Measurements from ENCODE around the gene DBP. TPM values are rescaled to one million over a fixed set of nuclear protein-coding genes. Genes with fewer than 3 reads are reported as not detected.
"Not testable (repeated sequence)": the region's sequence is repeated elsewhere in the genome, so short reads cannot be mapped to it uniquely, and the experiment has no call there.

The DBP gene
- total RNA-seq, 3 donors from 2014 or later: 6.7 to 12.3 (median 11.2) TPM

DNA sequence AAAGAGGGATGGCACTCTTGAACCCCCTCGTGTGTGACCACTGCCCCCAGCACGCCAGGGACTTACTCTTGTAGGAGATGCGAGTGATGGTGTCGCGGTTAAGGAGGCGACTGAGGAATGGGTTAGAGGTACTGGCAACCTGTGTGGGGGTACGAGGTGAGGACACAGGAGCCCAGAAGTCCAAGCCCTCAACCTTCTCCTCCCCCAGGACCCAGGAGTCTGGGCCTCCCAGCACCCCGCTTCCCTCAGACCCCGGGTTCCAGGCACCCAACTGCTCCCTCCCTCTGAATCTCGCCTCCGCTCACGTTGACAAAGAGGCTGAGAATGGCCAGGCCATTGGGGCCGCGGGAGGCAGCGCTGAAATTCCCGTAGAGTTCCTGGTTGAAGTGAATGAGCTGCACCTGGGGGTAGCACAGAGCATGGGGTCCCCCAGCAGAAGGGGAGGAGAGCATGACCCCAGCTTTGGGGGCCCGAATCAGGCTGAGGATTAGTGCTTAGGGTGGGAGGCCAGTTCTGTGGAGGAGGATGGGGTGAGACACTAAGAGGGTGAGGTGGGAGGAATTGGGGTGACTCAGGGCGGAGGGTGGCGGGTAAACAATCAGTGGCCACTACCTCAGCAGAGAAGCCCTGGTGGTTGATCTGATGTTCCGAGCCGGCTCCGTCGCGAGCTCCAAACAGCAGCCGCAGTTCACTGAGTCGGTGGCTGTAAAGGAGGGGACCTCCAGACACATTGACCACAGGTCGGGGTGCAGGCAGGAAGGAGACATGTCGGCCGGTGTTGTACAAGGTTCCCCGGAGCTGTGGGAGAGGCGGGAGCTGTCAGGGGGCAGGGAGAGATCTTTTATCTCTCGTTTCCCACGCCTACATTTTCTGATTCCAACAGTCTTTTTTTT is 2.5 kb upstream of the DBP start:
- peaks cover 41% of the 10 kb centered on the region for H3K4me1 Mint-ChIP-seq (ENCODE audit: low read depth)
- DNase-seq (no peak), ATAC-seq (no peak)
- H3K36me3 Mint-ChIP-seq (ENCODE audit: insufficient read depth): peaks cover 5% of the 10 kb centered on the region
- H3K4me3 Mint-ChIP-seq: peak overlapping the region; percentile 44
- H3K9me3 Mint-ChIP-seq: no peaks in the 10 kb centered on the region
- H3K27me3 Mint-ChIP-seq (ENCODE audit: low read depth): no peaks in the 10 kb centered on the region

DNA sequence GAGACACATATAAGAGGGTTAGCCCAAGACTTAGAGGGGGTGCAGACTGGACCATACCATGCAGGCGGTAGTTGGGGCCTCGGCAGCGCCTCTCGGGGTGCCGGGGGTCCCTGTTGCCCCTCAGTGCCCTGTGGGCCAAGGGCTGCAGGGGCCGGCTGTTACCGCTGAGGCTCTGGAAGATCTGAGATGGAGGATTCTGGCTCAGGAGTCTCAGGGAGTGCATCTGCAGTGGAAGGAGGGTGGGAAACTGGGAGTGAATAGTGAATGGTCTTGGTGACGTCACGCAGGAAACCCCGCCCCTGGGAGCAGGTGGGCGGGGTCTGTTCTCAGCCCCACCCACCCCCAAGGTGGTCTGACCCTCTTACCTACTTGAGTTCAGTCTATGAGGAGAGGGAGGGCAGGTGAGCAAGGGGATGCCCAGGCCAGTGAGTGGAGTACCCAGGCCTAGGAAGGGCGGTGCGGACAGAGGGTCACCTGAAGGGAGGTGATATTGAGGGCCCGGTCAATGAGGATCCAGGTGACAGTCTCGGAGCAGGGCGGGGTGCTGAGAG is 1.7 kb upstream of the DBP start:
- DNase-seq: no peak
- H3K4me3 Mint-ChIP-seq: peak overlapping the region; percentile 88
- H3K27me3 Mint-ChIP-seq (ENCODE audit: low read depth): no peaks in the 10 kb centered on the region
- no peaks in the 10 kb centered on the region for H3K9me3 Mint-ChIP-seq
- peaks cover 5% of the 10 kb centered on the region for H3K36me3 Mint-ChIP-seq (ENCODE audit: insufficient read depth)
- H3K4me1 Mint-ChIP-seq (ENCODE audit: low read depth): peaks cover 43% of the 10 kb centered on the region
- no peak for ATAC-seq

DNA sequence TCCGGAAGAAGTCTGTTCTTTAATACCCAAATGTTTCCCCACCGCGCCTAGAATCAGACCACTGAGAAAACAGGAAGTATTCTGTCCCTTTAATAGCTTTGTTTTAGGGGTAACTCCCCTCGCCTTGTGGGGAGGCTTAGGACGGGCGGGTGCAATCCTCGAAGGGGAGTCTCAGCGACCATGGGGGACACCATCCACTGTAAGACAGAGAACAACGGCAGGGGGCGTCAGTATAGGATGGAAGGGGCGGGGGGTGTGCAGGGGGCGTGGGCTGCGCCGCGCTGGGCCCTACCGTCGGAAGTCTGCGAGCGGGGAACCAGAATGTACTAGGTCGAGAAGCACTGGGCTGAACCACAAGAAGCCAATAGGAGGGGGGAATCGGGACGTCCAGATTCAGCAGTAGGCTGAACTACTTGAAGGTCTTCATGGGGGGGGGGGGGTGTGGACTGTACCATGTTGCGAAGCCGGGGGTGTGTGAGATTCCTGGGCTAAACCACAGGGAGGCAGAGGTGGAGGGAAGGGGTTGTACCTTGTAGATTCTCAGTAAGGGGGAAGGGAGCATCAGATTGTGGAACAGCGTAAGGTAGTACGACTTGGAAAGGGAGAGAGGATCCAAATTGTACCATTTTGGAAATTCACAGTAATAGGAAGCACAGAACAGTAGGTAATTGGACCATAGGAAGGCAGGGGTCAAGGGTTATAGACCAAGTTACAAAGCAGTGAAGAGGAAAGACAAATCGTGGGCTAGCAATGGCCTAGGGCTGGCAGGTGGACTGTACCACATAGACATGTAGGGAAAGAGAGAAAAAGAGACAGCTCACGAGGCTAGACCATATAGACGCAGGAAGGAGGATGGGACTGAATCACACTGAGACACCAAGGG is 1.0 kb upstream of the DBP start:
- H3K4me3 Mint-ChIP-seq: peak overlapping the region; percentile 88
- DNase-seq: peak; percentile 76
- H3K27me3 Mint-ChIP-seq (ENCODE audit: low read depth): no peaks in the 10 kb centered on the region
- H3K9me3 Mint-ChIP-seq: no peaks in the 10 kb centered on the region
- H3K36me3 Mint-ChIP-seq (ENCODE audit: insufficient read depth): peaks cover 5% of the 10 kb centered on the region
- H3K4me1 Mint-ChIP-seq (ENCODE audit: low read depth): peaks cover 50% of the 10 kb centered on the region
- peak; percentile 41 to 46 for ATAC-seq

DNA sequence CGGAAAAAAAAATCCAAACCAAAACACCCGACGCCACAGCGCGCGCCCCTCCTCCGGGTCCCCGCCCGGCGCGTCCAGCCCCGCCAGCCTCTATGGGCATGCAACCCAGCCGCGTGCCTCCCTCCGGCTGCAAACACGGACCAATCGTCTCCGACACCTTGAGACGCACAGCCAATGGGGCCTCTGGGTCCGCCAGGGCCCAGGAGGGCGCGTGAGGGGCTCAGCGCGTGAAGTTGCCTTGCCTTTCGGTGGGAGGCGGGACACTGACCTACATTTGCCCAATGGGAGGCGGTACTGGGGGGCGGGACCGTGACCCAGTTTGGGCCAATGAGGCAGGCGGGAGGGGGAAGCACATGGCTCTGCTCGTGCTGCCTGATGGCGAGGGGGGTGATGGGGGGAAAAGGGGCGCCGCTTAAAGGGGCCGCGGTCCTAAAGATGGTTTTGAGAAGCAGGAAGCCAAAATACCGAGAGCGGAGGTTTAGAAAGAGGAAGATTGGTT is 319 bp upstream of the DBP start:
- Mint-ChIP-seq H3K4me1 (ENCODE audit: low read depth) (peaks cover 51% of the 10 kb centered on the region), H3K4me3 (peak overlapping the region; percentile 88), H3K9me3 (no peaks in the 10 kb centered on the region), H3K27me3 (ENCODE audit: low read depth) (no peaks in the 10 kb centered on the region), H3K36me3 (ENCODE audit: insufficient read depth) (peaks cover 6% of the 10 kb centered on the region)
- ATAC-seq (peak; percentile 78), DNase-seq (peak; percentile 99)

DNA sequence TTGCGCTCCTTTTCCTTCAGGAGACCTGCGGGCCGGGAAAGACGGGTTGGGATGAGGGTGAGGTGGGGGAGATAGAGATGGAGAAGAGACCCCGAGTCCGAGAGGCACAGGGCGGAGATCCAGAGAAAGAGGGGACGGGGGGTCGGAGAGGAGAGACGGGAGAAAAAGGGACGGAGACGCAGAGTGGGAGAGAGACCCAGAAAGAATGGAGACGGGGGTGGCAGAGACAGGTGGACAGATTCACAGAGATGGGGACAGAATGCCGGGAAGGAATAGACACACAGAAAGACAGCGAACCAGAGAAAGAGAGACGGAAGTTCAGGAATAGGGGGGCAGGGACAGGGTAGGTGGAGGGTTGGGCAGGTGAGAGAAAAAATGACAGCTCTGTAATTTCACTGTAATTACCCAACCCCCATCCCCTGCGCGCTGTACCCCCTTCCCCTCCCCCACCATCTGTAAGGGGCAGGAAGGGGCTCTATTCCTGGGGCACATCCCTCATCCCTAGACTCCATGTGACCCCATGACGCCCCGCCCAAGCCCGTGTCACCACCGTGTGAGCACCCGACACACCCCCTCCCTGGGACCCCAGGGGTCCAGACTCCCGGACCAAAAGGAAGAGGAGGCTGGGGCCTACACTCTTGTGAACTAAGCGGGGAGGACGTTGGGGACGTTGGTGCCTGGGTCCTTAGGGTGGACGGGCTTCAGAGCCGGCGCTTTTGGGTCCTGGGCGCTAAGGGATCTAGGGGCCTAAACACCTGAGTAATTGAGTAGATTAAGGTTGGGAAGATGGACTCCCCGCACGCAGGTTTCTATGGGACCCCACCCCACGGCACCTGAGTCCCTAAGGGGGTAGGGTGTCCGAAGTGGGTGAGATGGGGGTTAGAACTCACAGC is 967 bp downstream of the DBP start:
- peak overlapping the region; percentile 88 for H3K4me3 Mint-ChIP-seq
- H3K9me3 Mint-ChIP-seq: no peaks in the 10 kb centered on the region
- H3K27me3 Mint-ChIP-seq (ENCODE audit: low read depth): no peaks in the 10 kb centered on the region
- ATAC-seq (no peak), DNase-seq (no peak)
- H3K4me1 Mint-ChIP-seq (ENCODE audit: low read depth): peaks cover 56% of the 10 kb centered on the region
- peaks cover 8% of the 10 kb centered on the region for H3K36me3 Mint-ChIP-seq (ENCODE audit: insufficient read depth)

DNA sequence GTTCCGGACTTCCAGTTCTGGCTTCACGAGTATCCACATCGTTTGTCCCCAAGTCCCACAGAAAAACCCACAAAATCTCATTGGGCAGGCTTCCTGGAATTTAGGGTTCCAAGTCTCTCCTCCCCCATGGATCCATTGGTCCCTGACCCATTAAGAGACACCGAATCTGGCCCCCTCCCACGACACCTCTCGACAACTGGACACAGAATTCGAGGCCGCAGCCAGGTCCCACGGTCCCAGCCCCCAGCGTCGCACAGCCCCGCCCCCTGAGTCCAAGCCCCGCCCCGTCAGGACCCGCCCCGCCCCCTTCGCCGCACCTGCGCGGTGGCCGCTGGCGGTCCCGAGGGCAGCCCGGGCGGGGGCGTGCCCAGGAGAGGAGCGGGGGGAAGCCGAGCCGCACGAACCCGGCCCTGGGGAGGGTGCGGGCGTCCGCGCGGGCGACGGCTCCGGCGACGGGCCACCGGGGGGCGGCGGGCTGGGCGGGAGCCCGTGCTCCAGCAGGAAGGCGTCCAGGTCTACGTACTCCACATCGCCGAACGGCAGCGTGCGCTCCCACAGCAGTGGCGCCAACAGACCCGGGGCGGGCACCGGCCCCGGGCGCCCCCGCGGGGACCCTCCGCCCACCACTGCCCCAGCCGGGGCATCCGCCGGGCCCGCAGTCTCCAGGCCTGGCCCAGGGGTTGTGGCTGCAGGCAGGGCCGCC is 1.8 kb downstream of the DBP start:
- Mint-ChIP-seq H3K36me3 (ENCODE audit: insufficient read depth) (peaks cover 8% of the 10 kb centered on the region), H3K4me3 (peak overlapping the region; percentile 88), H3K9me3 (no peaks in the 10 kb centered on the region), H3K27me3 (ENCODE audit: low read depth) (no peaks in the 10 kb centered on the region), H3K4me1 (ENCODE audit: low read depth) (peaks cover 56% of the 10 kb centered on the region)
- DNase-seq: peak; percentile 71
- ATAC-seq: peak; percentile 12 to 14

DNA sequence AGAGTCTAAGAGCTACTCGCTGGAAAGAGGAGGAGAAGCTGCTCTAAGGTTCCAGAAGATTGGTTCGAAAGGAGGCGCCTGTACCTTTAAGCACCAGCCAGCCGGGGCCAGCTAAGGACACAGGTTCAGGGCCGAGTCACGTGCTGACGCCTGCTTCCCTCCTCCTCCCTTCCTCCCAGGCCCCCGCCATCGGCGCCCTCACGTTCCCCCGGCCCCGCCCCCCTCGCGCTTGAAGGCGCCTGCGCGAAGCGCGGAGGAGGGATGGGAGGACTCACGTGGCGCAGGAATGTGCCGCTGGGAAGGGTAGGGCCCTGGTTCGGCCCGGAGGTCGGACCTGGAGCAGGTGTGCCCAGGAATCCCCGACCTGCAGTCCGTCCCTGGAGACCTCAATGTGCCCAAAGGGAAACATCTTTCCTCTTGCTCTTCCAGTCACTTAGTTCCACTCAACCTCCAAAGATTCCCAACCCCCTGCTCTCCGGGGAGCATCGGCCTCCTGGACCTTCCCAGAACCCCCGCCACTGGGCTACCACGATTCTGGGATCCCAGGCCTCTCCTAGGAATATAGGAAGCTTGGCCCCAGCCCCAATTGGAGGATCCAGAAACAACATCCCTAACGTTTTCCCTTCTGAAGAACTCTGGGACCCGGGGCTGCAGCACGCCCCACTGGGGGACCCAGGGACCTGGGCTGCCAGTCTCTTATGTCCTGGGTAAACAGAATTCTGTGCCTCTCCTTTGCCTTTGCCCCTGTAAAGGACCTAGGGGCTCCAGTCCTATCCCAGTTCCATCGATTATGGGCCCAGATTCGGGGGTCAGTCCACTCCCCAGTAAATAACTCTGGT is 2.5 kb downstream of the DBP start:
- peaks cover 12% of the 10 kb centered on the region for H3K36me3 Mint-ChIP-seq (ENCODE audit: insufficient read depth)
- peak overlapping the region; percentile 77 for H3K4me3 Mint-ChIP-seq
- H3K4me1 Mint-ChIP-seq (ENCODE audit: low read depth): peaks cover 51% of the 10 kb centered on the region
- DNase-seq: peak; percentile 90
- H3K9me3 Mint-ChIP-seq: no peaks in the 10 kb centered on the region
- H3K27me3 Mint-ChIP-seq (ENCODE audit: low read depth): no peaks in the 10 kb centered on the region
- ATAC-seq: peak; percentile 36 to 39

DNA sequence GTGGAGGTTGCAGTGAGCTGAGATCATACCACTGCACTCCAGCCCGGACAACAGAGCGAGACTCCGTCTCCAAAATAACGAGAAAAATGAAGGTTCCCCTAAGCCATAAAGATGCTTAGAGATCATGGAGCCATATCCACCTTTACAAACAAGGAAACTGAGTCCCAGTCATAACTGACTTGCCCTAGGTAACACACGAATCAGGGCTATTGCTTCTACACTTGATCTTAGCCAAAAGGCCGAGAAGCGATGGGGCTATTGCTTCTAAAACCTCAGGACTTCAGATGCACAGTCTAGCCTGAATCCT is 3.2 kb downstream of the DBP start:
- ATAC-seq: no peak
- H3K9me3 Mint-ChIP-seq: no peaks in the 10 kb centered on the region
- DNase-seq: no peak
- peaks cover 14% of the 10 kb centered on the region for H3K36me3 Mint-ChIP-seq (ENCODE audit: insufficient read depth)
- no peaks in the 10 kb centered on the region for H3K27me3 Mint-ChIP-seq (ENCODE audit: low read depth)
- H3K4me3 Mint-ChIP-seq: peak overlapping the region; percentile 77
- peaks cover 46% of the 10 kb centered on the region for H3K4me1 Mint-ChIP-seq (ENCODE audit: low read depth)

DNA sequence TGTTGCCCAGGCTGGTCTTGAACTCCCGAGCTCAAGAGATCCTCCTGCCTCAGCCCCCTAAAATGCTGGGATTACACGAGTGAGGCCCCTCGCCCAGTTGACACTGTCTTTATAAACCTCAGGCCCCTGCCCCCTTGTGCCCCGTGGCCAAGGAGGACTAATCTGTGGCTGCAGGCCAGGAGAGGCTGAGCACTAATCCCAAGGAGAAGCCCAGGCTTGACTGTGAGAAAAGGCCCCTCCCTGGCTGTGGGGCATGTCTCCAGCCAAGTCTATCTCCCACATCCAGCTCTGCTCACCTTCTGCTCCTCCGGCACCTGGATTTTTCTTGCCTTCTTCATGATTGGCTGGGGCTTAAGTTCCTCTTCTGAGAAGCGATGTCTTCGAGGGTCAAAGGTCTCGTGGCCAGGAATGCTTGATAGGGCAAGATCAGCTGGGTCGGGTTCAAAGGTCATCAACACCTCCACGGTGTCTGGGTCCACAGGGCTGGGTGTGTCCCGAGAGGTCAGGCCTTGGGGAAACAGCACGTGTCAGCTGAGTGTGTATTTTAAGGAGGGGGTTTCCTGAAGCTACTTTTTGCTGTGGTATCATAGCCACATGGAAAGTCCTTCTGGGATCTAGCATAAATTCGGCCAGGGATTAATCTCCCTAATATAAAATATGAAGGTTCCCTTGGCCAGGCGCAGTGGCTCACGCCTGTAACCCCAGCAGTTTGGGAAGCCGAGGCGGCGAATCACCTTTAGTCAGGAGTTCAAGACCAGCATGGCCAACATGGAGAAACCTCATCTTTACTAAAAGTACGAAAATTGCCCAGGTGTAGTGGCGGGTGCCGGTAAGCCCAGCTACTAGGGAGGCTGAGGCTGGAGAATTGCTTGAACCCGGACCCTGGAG is 3.8 kb downstream of the DBP start:
- Mint-ChIP-seq H3K27me3 (ENCODE audit: low read depth) (no peaks in the 10 kb centered on the region), H3K4me1 (ENCODE audit: low read depth) (peaks cover 43% of the 10 kb centered on the region), H3K9me3 (no peaks in the 10 kb centered on the region), H3K36me3 (ENCODE audit: insufficient read depth) (peaks cover 11% of the 10 kb centered on the region), H3K4me3 (peak overlapping the region; percentile 37)
- ATAC-seq (no peak), DNase-seq (no peak)

DNA sequence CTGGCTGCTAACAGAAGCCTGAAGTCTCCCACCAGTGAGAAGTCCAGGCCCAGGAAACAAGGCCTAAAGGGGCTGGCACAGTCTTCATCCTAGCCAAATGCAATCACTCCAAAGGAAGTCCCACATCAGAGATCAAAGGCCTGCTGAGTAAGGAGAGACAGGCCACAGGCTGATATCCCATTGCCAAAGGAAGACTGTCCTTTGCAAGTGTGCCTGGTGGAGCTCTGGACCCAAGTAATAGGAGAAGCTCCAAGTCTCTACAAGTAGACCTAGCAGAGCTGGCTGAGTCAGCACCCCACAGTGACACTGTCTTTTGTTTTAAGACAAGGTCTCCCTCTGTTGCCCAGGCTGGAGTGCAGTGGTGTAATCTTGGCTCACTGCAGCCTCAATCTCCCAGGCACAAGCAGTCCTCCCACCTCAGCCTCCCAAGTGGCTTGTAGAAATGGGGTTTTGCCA is 4.5 kb downstream of the DBP start:
- H3K27me3 Mint-ChIP-seq (ENCODE audit: low read depth): no peaks in the 10 kb centered on the region
- ATAC-seq: no peak
- no peak overlapping the region for H3K4me3 Mint-ChIP-seq
- H3K9me3 Mint-ChIP-seq: no peaks in the 10 kb centered on the region
- peaks cover 37% of the 10 kb centered on the region for H3K4me1 Mint-ChIP-seq (ENCODE audit: low read depth)
- no peak for DNase-seq
- H3K36me3 Mint-ChIP-seq (ENCODE audit: insufficient read depth): peaks cover 10% of the 10 kb centered on the region

DNA sequence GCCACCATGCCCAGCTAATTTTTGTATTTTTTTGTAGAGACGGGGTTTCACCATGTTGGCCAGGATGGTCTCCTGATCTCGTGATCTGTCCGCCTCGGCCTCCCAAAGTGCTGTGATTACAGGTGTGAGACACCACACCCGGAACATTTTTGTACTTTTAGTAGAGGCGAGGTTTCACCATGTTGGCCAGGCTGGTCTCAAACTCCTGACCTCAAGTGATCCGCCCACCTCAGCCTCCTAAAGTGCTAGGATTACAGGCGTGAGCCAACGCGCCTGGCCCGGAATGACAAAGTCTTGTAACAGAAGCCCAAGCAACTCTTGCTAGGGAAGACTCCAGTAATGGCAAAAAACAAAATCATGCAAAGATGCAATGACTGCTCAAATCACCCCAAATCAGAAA is 4.9 kb downstream of the DBP start:
- H3K27me3 Mint-ChIP-seq (ENCODE audit: low read depth); H3K9me3 Mint-ChIP-seq; ATAC-seq; DNase-seq; H3K4me3 Mint-ChIP-seq; H3K36me3 Mint-ChIP-seq (ENCODE audit: insufficient read depth): not testable (repeated sequence)
- H3K4me1 Mint-ChIP-seq (ENCODE audit: low read depth): peaks cover 35% of the 10 kb centered on the region

DNA sequence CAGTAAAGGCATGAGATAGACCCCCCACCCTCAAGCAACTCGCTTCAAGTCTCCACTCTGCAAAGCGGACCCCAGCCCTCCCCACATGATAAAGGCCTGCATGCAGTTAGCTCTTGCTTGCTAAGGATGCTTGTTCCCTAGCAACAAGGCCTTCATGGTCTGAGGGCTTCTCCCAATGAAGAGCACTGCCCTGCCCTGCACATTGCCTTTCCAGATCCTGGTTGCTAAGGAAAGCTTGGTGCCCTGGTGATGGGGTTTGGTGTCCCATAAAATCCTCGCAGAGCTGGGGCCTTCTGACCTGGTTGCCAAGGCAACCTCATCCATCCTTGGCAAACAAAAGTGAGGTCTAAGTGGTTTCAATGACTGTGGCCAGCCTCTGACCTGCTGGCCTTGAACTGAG is 6.0 kb downstream of the DBP start:
- Mint-ChIP-seq H3K4me3 (no peak overlapping the region), H3K27me3 (ENCODE audit: low read depth) (no peaks in the 10 kb centered on the region), H3K4me1 (ENCODE audit: low read depth) (peaks cover 39% of the 10 kb centered on the region), H3K9me3 (no peaks in the 10 kb centered on the region), H3K36me3 (ENCODE audit: insufficient read depth) (peaks cover 10% of the 10 kb centered on the region)
- ATAC-seq (no peak), DNase-seq (no peak)
